Heart left ventricle (tissue), 13 donors: ENCODE data around the gene FBXO34.

Experiments used
- POLR2A ChIP-seq, 2 donors: fragments of 450-650 bp; IDR thresholded peaks; one replicate each; pipeline ENCODE4 v1.6.1; 2017; ENCODE audit warnings: antibody characterized with exemption in 2 of 2, mild to moderate bottlenecking in 2 of 2, moderate library complexity in 2 of 2
- TF ChIP-seq, protein P1 (sequence below), 12 donors: fragments of 200-600 bp; sonication (generic) in 4 of 12; IDR thresholded peaks; one replicate each; pipeline versions ENCODE4 v1.5.0 to v1.8.0; 2018 to 2022; ENCODE audit warnings: antibody characterized with exemption in 12 of 12, mild to moderate bottlenecking in 5 of 12
- donor health status: ischemic (EF 13 %, LVEDD 7.1; RV severe dilation, severe dysfunction).
- donor health status: DM: no; HTN: yes; CAD: no.
- donor health status: DM: no; HTN: no; CAD: no.
- donor health status: ischemic (EF 25% LVEDD 6.9; RV normal size, moderate dysfunction).
- donor health status: ischemic (EF 25% LVEDD 5.7; RV mildly dilated, moderate dysfunction).
- donor health status: ischemic (EF 35%, LVEDD 5.7; RV mildly dilated, moderate dysfunction).
- donor health status: nonischemic (EF 11% LVEDD 7.7; RV severe dilation, severe dysfunction).
- donor health status: DM: yes; HTN: yes; CAD: no.
- donor health status: PGD.
- donor health status: ischemic (EF 29% LVEDD 5.4; RV normal size, mild dysfunction).
- donor health status: nonischemic (EF 23%, LVEDD 6.1; RV moderate dilation, normal function).

DNA sequence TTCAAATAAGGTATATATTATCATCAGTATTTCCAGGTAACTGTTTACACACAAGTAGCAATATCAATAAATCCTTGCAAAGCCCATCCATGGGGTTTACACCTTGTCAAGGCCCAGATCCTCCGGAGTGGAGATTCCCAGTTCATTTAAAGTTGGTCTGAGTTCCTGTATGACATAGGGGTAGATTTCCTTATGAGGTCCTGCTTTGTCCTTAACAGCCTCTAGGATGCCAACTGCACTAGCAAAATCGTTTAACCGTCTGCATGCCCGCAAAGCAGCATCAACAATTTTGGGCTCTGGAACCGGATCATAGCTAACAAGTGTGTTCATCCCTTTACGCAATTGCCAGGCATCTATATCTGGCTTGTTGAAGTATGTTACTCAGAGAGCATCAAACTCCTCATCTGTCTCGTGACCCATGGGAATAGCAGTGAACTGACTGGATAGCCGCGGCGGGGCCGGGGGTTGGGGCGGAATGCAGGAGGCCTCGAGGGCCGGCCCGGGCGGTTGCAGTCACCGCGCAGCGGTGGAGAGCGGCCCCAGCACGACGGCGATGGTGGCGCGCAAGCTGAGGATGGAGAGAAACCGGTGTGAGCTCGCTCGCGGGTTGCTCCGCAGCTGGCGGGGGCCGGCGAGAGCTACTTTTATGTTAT lies 30.6 kb upstream of the FBXO34 start:
- TF ChIP-seq, protein P1, sequence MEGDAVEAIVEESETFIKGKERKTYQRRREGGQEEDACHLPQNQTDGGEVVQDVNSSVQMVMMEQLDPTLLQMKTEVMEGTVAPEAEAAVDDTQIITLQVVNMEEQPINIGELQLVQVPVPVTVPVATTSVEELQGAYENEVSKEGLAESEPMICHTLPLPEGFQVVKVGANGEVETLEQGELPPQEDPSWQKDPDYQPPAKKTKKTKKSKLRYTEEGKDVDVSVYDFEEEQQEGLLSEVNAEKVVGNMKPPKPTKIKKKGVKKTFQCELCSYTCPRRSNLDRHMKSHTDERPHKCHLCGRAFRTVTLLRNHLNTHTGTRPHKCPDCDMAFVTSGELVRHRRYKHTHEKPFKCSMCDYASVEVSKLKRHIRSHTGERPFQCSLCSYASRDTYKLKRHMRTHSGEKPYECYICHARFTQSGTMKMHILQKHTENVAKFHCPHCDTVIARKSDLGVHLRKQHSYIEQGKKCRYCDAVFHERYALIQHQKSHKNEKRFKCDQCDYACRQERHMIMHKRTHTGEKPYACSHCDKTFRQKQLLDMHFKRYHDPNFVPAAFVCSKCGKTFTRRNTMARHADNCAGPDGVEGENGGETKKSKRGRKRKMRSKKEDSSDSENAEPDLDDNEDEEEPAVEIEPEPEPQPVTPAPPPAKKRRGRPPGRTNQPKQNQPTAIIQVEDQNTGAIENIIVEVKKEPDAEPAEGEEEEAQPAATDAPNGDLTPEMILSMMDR (IDR thresholded peaks at IDR 0.05): no peak
- TF ChIP-seq POLR2A (IDR thresholded peaks at IDR 0.05): no peak
